GM18505 (cell line): ENCODE measurements around the gene RIPPLY1.
"Not testable (repeated sequence)": the region's sequence is repeated elsewhere in the genome, so short reads cannot be mapped to it uniquely, and the experiment has no call there.

Experiments used
- ATAC-seq: cut with Tn5 transposase; IDR thresholded peaks from one replicate; pipeline ENCODE4 v1.9.1; 2021; ENCODE audit not compliant: unreplicated experiment
- POLR2A ChIP-seq: IDR thresholded peaks from 4 replicates; pipeline ENCODE4 v1.6.1; 2011; ENCODE audit warnings: borderline replicate concordance; ENCODE audit not compliant: insufficient read depth, insufficient read length; ENCODE audit errors: extremely low read depth

The RIPPLY1 gene

DNA sequence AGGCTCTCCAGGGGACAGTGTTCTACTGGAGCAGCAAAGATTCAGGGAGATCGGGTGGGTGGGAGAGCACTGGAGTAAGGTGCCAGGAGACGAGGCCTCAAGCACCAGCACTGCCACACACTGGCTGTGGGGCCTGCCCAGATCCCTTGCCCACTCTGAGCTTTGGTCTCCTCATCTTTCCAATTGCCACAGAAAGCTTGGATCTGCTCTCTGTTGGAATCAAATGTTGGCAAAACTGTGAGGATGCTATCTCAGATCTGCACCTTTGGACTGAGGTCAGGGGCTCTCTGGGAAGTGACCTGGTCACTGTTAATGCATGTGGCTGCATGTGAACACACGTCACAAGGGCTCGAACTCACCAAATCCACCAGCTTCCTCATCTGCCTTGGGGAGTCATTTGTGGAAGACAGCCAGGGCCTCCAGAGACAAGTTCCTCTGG lies 1.3 kb downstream of the RIPPLY1 start:
- TF ChIP-seq POLR2A, result no peak
- no peak for ATAC-seq

DNA sequence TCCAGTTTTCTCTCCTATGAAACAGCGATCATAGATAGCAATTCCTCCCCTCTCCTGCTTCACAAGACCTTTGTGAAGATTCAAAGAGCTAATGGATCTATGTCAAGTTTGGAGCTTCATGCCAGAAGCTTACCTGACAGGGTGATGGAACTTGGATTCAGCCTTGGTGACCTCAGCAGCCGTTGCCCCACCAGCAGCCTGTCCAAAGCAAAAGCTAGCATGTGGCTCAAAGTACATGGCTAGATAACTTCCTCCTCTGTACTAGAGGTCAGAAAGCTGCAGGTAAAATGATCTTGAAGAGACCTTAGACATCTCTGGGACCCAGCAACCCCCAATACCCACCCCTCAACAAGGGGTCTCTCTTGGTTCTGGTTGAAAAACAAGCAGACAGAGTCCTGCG lies 1.8 kb downstream of the RIPPLY1 start:
- no peak for TF ChIP-seq POLR2A
- no peak for ATAC-seq

DNA sequence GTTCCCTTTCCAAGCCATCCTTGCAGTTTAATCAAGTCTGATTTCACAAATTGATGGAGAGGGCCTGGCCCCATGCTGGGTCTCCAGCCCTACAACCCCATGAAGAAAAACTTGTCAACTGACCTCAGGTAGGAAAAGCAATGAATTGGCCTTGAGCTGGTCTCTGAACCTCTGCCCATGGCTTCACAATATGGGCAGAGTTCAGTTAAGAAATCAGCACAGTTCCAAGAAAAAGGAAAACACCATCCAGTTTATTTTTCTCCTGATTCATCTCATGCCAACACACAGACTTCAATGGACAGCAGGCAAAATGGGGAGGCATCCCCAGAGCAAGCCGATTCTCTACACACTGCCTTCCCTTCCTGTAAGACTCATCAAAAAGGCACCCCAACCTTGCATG lies 3.3 kb downstream of the RIPPLY1 start:
- no peak for TF ChIP-seq POLR2A
- ATAC-seq, result no peak

DNA sequence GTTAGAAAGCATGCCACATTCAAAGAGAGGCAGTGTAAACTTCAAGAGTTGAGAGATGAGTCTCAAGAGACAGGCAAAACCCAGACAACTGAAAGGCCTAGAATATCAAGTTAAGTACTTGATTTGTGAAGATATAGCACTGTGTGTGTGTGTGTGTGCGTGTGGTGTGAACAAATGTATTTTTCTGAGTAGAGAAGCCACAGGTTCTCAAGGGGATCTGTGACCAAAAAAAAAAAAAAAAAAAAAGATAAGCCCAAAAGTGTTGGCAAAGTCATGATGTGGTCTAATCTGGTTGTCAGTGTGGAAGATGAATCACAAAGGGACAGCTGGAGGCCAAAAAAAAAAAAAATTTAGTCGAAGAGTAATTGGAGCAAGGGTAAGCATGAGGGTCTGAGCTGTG lies 3.9 kb downstream of the RIPPLY1 start:
- ATAC-seq, result no peak
- no peak for TF ChIP-seq POLR2A

DNA sequence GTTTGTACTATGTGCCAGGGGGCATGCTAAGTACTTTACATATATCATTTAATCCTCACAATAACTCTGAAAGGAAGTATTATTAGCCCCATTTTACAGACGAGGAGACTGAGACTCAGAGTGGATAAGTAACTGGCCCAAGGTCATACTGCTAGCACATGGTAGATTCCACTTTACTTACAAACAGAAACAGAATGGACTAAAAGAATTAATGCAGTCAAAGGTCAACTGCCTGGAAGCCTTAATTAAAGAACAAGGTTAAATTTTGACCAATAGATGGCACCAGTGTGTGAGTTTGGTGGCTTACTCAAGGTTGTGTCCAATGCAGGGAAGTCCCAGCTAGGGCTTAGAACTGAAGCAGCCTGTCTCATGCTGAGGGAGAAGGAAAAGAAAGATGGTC lies 4.7 kb downstream of the RIPPLY1 start:
- ATAC-seq, result peak; percentile 73
- no peak for TF ChIP-seq POLR2A

DNA sequence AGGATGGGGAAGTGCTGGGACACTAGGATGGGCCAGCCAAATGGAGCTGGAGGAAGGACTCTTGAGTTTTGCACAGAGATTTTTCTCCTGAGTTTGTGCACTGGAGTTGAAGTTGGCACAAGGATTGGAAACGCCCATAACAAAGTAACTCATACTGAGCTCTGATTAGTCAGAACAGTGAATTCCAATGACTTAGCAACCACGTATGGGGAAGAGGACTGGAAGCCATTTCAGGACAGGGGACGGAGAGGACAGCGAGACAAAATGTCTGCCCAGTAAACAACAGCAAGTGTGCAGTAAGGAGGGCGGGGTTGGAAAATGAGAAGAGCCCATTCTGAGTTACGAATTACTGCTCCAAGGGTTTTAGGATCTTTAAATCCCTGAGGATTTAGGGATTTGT lies 5.9 kb downstream of the RIPPLY1 start:
- TF ChIP-seq POLR2A, result no peak
- ATAC-seq, result no peak

DNA sequence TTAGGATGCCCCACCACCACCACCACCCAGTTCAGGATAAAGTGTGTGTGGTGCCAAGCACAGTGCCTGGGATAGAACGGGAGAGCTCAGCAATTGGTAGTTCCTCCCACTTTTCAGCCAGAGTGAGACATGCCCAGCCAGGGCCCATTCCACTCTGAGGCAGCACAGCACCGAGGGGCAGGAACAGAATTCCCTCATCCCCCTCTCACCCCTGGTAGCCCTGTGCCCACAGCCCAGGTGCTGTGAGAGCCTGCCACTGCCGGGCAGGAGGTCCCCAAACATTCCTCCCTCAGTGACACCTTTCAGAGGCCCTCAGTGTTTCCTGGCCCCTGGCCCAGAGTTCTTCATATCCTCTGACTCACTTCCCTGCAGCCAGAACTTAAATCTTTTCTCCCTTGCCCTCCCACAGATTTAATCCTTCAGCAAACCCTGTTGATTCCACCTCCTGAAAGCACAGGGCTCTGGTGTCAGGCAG lies 8.1 kb downstream of the RIPPLY1 start:
- TF ChIP-seq POLR2A, result no peak
- no peak for ATAC-seq

DNA sequence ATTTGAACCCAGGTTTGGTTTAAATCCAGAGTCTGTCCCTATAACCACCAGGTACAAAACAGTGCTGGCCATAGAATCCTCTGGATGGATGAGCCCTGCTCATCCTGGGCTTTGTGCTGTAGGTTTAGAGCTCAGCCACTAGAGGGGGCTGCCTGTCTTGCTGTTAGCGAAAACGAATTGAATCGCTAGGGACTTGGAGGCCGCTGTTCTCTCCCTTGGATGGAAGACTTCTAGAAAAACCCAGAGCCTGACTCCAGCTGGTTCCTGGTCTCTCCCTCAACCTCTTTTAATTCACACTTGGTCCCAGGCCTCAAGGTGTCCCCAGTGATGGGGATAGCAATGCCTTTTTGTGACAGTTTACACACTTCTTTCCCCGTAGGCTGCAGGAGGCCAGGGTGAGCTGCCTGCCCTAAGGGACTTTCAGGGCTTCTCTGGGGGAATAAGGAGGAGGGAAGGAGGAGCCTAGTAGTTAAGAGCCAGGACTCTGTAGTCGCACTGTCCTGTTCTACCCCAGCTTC lies 8.7 kb downstream of the RIPPLY1 start:
- TF ChIP-seq POLR2A, result no peak
- peak; percentile 59 for ATAC-seq

DNA sequence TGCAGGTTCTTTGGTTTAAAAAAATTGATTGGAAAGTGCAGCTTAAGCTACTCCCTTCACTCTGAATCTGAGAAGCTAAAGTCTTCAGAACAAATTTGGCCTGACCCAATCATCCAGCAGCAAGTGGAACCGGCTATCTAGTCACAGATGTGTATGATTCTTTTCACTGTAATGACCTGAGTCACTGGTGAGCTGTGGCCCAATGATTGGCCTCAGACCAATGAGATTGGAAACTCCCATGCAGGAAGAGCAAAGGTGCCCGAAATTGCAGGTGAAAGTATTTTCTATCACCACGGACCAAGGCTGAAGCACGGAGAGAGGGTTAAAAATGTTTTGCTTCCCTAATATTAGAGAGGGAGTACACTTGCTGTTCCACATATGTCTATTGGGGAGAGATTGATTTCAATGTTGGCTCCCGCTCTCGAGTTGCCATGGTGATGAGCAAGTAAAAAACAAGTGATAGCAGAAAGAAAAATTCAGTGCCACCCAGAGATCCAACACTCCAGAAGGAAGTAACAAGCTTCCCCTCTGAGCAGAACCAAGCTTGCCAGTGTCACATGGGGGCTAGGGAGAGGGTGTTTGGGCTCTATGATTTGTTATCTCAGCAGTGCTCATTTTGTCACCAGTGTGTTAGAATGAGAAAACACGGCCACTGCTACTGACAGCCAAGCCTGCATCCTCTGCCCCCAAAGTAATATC lies 11.2 kb downstream of the RIPPLY1 start:
- TF ChIP-seq POLR2A, result no peak
- ATAC-seq, result no peak

DNA sequence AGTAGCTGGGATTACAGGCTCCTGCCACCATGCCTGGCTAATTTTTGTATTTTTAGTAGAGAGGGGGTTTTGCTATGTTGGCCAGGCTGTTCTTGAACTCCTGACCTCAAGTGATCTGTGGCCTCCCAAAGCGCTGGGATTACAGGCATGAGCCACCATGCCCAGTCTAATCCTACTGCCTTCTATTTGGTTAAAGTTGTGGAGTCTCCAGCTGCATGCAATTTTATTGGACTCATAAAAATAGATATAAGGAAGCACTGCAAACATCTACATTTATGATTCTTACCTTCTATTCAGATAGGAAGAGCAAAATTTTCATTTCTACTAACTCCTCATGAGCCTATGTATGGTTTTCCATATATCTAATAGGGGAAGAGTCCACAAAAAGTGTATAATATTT lies 13.7 kb downstream of the RIPPLY1 start:
- TF ChIP-seq POLR2A, result no peak
- ATAC-seq, result no peak

DNA sequence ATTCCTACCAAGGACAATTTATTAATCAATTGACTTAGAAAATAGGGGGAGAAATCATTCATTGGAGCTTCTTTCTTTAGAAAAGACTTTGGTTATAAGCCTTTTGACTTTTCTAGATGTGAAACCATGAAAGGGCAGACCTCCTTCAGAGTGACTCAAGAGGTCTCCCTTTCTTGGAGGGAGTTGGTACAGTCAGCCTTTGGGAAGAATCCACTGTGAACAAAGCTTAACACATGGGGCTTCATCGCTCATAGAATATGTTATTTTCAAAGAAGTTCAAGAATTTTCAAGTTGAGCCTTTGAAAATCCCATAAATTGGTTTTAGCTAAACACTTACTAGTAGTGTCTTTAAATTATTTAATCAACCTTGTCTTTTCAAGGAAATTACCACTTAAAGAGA lies 28.0 kb downstream of the RIPPLY1 start:
- no peak for TF ChIP-seq POLR2A
- ATAC-seq, result no peak

DNA sequence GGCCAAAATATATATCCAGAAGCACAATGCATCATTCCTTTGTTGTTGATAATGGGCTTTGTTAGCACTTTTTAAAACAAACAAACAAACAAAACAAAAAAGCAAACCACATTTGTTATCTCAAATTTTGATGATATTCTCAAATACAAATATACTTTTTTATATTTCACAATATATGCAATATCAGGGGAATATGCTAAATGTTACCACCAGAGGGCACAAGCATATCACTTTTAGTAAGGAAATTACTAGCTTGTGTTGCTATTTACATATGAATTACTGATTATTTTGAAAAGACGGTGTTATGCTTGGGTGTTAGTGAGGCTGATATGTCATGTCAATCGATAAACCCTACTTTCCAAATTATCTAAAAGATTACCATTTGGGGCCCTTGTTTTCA lies 29.1 kb downstream of the RIPPLY1 start:
- no peak for ATAC-seq
- no peak for TF ChIP-seq POLR2A

DNA sequence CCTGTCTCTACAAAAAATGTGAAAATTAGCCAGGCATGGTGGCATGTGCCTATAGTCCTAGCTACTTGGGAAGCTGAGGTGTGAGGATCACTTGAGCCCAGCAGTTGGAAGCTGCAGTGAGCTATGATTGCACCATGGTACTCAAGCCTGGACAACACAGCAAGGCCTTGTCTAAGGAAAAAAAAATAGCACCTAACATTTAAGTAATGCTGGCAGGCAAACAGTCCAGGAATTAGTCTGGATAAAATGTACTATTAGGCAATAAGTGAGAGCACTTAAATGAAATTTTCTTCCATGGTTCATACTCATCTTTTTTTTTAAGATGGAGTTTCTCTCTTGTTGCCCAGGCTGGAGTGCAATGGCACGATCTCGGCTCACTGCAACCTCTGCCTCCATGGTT lies 30.3 kb downstream of the RIPPLY1 start:
- not testable (repeated sequence) for ATAC-seq

DNA sequence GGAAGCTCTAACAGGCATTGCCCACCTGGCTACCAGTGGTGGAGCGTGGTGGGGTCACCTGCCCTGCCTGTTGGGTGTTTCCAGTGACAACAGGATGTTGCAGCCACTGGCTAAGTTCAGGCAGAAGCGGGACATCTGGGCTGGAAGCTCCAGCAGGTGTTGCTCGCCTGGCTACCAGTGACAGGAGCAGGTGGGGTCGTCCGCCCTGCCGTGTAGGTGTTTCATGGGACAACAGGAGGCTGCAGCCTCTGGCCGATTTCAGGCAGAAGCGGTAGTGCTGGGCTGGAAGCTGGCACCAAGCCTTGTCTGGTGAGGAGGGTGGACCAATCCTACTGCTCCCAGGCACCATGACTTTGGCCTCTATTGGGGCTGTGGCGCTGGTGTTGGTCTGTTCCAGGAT lies 39.4 kb downstream of the RIPPLY1 start:
- no peak for ATAC-seq
- no peak for TF ChIP-seq POLR2A
